A673 (cell line): Measurements from ENCODE around the gene TNS3. TPM values are rescaled to one million over a fixed set of nuclear protein-coding genes. Genes with fewer than 3 reads are reported as not detected.
"Not testable (repeated sequence)": the region's sequence is repeated elsewhere in the genome, so short reads cannot be mapped to it uniquely, and the experiment has no call there.

Experiments
- BruUV-seq: library from RNA; stranded (reverse); fragments of 400-500 nt; replicated peaks from 2 replicates; lab custom pipeline; 2021; lab: Mats Ljungman, UMichigan
- CTCF ChIA-PET: fragments of 300-600 bp; sonication (Branson Sonifier 250); formaldehyde crosslinking; loops from one replicate; lab custom pipeline; 2022; ENCODE audit warnings: antibody characterized with exemption; lab: Charles Lee
- POLR2A ChIA-PET: fragments of 300-600 bp; sonication (Branson Sonifier 250); formaldehyde crosslinking; loops from one replicate; lab custom pipeline; 2022; ENCODE audit warnings: antibody characterized with exemption; ENCODE audit not compliant: low non-redundant PET; lab: Charles Lee
- DNase-seq: peaks from one replicate; pipeline ENCODE4 v3.0.0-alpha.2; 2015; ENCODE audit warnings: low spot score
- H3K27ac ChIP-seq: fragments of 200-600 bp; sonication (generic); 2 replicates; pipeline ENCODE4 v1.5.1; 2016; ENCODE audit warnings: mixed run types, low read depth, mild to moderate bottlenecking, mixed read lengths, antibody characterized with exemption, low read length; ENCODE audit not compliant: poor library complexity, severe bottlenecking
- H3K27me3 ChIP-seq: fragments of 200-600 bp; sonication (generic); replicated peaks from 2 replicates; pipeline ENCODE4 v1.6.1; 2017; ENCODE audit warnings: mixed run types, low read depth, mild to moderate bottlenecking, mixed read lengths, antibody characterized with exemption, low read length; ENCODE audit not compliant: insufficient read depth, poor library complexity
- H3K36me3 ChIP-seq: fragments of 200-600 bp; sonication (generic); 2 replicates; pipeline ENCODE4 v1.6.1; 2016; ENCODE audit warnings: mixed run types, mild to moderate bottlenecking, mixed read lengths, antibody characterized with exemption, low read length; ENCODE audit not compliant: insufficient read depth, poor library complexity, severe bottlenecking
- H3K4me1 ChIP-seq: fragments of 200-600 bp; sonication (generic); 2 replicates; pipeline ENCODE4 v1.6.1; 2017; ENCODE audit warnings: mixed run types, mild to moderate bottlenecking, mixed read lengths, antibody characterized with exemption, low read length; ENCODE audit not compliant: insufficient read depth, poor library complexity, severe bottlenecking
- H3K4me3 ChIP-seq: fragments of 200-600 bp; sonication (generic); 2 replicates; pipeline ENCODE4 v1.5.1; 2016; ENCODE audit warnings: low read depth, mixed run types, mild to moderate bottlenecking, mixed read lengths, low read length; ENCODE audit not compliant: poor library complexity, severe bottlenecking
- H3K9me3 ChIP-seq: fragments of 200-600 bp; sonication (generic); 2 replicates; pipeline ENCODE4 v1.6.1; 2016; ENCODE audit warnings: mixed run types, low read depth, mild to moderate bottlenecking, mixed read lengths, antibody characterized with exemption, low read length; ENCODE audit not compliant: poor library complexity, severe bottlenecking
- EZH2 ChIP-seq: fragments of 200-600 bp; sonication (generic); IDR thresholded peaks from 2 replicates; pipeline ENCODE4 v1.6.1; 2017; ENCODE audit warnings: borderline replicate concordance, low read depth, mild to moderate bottlenecking, mixed read lengths, antibody characterized with exemption, low read length; ENCODE audit not compliant: poor library complexity, severe bottlenecking
- intact Hi-C: fragments of 100-400 bp; cut with micrococcal nuclease; formaldehyde crosslinking; loops from one replicate; pipeline ENCODE4 v1.10.0; 2022; ENCODE audit not compliant: unreplicated experiment
- total RNA-seq: library from RNA; stranded (reverse); gene quantifications from 2 replicates; pipeline ENCODE4 v1.2.3, GENCODE V29; 2021
- TF ChIP-seq, protein P1 (sequence below): fragments of 300-800, 200-600 bp; sonication (generic); conservative IDR thresholded peaks from 2 replicates; pipeline ENCODE4 v1.5.1; 2017; ENCODE audit warnings: low read depth, mild to moderate bottlenecking, antibody characterized with exemption, low read length, moderate library complexity, mixed read lengths

TNS3 gene
- total RNA-seq, 1 experiment from 2014 or later: not detected

DNA sequence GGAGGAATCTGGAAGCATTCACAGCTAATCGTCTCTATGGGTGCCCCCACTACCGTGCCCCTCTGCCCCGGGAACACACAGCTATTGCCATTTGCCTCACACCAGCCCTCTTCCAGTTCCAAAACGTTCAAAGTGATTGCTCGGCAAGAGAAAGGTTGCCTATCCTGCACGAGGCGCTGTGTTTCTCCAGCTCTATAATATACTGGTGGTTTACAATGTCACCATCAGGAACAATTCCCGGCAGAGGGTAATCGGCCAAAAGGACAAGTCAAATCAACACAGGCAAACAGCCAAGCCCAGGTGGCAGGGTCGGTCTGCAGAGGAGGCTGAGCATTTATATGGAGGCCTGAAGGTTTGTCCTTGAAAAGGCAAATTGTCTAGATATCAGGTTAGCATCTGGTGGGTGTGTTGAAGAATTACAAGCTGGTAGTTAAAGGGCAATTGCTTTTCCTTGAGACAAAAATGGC is 29.2 kb upstream of the TNS3 start:
- POLR2A ChIA-PET: no interaction called here
- intact Hi-C loops: no loop called here
- Histone ChIP-seq H3K4me3 (no peak overlapping the region), H3K9me3 (no peaks in the 10 kb centered on the region), H3K36me3 (no peaks in the 10 kb centered on the region), H3K4me1 (no peaks in the 10 kb centered on the region), H3K27ac (no peak overlapping the region), H3K27me3 (peaks cover 8% of the 10 kb centered on the region)
- TF ChIP-seq, protein P1, sequence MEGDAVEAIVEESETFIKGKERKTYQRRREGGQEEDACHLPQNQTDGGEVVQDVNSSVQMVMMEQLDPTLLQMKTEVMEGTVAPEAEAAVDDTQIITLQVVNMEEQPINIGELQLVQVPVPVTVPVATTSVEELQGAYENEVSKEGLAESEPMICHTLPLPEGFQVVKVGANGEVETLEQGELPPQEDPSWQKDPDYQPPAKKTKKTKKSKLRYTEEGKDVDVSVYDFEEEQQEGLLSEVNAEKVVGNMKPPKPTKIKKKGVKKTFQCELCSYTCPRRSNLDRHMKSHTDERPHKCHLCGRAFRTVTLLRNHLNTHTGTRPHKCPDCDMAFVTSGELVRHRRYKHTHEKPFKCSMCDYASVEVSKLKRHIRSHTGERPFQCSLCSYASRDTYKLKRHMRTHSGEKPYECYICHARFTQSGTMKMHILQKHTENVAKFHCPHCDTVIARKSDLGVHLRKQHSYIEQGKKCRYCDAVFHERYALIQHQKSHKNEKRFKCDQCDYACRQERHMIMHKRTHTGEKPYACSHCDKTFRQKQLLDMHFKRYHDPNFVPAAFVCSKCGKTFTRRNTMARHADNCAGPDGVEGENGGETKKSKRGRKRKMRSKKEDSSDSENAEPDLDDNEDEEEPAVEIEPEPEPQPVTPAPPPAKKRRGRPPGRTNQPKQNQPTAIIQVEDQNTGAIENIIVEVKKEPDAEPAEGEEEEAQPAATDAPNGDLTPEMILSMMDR: no peak
- no TSS peak for BruUV-seq
- CTCF ChIA-PET: no interaction called here
- no peak for DNase-seq

DNA sequence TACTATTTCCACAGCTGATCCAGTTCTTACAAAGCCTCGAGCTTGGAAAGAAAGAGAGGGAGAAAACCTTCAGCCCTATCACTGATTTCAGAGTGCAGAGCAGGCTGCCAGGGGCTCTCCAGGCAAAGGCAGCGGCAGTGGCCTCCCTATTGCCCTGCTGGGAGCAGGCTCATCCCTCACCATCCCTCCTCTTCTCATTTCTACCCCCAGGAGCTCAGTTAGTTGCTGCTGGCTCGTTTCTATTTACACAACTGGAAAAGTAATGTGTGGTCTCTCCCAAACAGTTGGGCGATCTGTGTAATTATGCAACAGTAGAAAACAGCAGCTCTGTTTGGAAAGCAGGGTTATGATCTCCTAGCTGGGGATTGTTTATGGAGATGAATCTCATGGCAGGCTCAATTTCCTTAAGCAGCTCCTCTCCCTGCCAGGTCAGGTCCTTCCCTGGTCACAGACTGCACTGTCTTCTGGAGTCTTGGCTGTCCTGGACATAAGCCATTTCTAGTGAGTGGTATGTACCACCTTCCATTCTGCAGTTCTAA is 28.7 kb upstream of the TNS3 start:
- no peaks in the 10 kb centered on the region for H3K36me3 ChIP-seq
- TF ChIP-seq, protein P1: no peak
- no peaks in the 10 kb centered on the region for H3K9me3 ChIP-seq
- H3K4me3 ChIP-seq: no peak overlapping the region
- BruUV-seq: no TSS peak
- DNase-seq: no peak
- no peaks in the 10 kb centered on the region for H3K4me1 ChIP-seq
- ChIA-PET POLR2A (no interaction called here), CTCF (no interaction called here)
- peaks cover 8% of the 10 kb centered on the region for H3K27me3 ChIP-seq
- intact Hi-C loops: no loop called here
- no peak overlapping the region for H3K27ac ChIP-seq

DNA sequence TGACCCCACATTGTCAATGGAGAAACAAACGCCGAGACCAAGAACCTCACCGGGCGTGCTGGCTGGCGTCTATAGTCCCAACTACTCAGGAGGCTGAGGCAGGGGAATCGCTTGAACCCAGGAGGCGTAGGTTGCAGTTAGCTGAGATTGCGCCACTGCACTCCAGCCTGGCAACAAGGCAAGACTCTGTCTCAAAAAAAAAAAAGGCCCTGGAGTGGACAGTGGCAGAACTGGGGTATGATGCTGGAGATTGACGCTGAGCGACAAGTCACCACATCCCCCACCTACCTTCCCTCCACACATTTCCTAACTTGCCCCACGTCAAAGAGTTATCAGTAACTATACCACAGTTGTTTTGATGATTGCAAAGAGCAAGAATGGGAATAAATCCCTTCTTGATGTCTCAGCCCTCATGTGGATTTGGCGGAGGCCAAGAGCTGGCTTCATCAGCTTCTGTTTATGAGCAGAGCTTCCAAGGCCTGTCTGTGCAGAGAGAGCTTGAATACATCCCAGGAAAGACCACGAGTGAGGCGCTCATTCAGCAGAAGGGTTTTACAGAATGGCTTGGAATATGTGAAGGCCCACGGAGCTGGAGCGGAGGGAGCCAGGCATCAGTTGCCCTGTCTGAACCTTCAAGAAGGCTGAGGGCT is 28.0 kb upstream of the TNS3 start:
- intact Hi-C loops: no loop called here
- CTCF ChIA-PET: no interaction called here
- BruUV-seq: no TSS peak

DNA sequence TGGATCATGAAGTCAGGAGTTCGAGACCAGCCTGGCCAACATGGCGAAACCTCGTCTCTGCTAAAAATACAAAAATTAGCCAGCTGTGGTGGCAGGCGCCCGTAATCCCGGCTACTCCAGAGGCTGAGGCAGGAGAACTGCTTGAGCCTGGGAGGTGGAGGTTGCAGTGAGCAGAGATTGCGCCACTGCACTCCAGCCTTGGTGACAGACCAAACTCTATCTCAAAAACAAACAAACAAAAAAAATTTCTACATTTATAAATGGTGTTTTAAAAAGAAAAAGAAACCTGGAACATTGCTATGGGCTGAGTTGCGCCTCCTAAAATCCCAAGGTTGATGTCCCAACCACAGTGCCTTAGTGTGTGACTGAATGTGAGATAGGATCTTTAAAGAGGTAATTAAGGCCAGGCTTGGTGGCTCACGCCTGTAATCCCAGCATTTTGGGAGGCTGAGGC is 24.7 kb upstream of the TNS3 start:
- H3K27ac ChIP-seq, H3K4me3 ChIP-seq, POLR2A ChIA-PET, H3K9me3 ChIP-seq, H3K27me3 ChIP-seq, H3K36me3 ChIP-seq, H3K4me1 ChIP-seq, intact Hi-C loops, BruUV-seq, DNase-seq, CTCF ChIA-PET: not testable (repeated sequence)

More for the DNA sequence above, 28.0 kb upstream of the TNS3 start:
- no peak for DNase-seq
- peaks cover 8% of the 10 kb centered on the region for H3K27me3 ChIP-seq
- H3K36me3 ChIP-seq: no peaks in the 10 kb centered on the region
- H3K9me3 ChIP-seq: no peaks in the 10 kb centered on the region
- H3K4me1 ChIP-seq: no peaks in the 10 kb centered on the region
- POLR2A ChIA-PET: no interaction called here
- no peak overlapping the region for H3K27ac ChIP-seq
- TF ChIP-seq, protein P1: no peak
- TF ChIP-seq EZH2: no peak
- H3K4me3 ChIP-seq: no peak overlapping the region
